Hindlimb muscle (tissue), 1 donor: ENCODE data around the gene GOLT1A. TPM values are rescaled to one million over a fixed set of nuclear protein-coding genes. Genes with fewer than 3 reads are reported as not detected.
"Not testable (repeated sequence)": the region's sequence is repeated elsewhere in the genome, so short reads cannot be mapped to it uniquely, and the experiment has no call there.

ENCODE experiments used
- DNase-seq: peaks from one replicate; pipeline ENCODE4 v3.0.0-alpha.2; 2013
- polyA plus RNA-seq: library from polyadenylated mRNA; unstranded; fragments of 120-200 nt; gene quantifications from one replicate; pipeline ENCODE4 v1.2.1, GENCODE V29; 2013; ENCODE audit not compliant: insufficient read length

Gene GOLT1A
- polyA plus RNA-seq, 1 donor, result not detected

- DNase-seq, result no peak
These were observed 35.2 kb upstream of the GOLT1A start for GRCh38 chr1:204248954-204249353.

DNA sequence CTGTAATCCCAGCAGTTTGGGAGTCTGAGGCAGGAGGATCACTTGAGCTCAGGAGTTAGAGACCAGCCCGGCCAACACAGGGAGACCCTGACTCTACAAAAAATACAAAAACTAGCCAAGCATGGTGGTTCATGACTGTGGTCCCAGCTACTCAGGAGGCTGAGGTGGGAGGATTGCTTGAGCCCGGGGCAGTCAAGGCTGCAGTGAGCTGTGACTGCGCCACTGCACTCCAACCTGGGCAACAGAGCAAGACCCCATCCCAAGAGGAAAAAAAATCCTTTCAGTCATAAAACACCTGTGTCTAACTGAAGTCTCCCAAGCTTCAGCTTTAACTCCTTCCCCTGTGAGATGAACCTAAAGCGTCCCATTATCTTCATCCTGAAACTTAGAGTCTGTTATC is 33.1 kb upstream of the GOLT1A start:
- no peak for DNase-seq

DNA sequence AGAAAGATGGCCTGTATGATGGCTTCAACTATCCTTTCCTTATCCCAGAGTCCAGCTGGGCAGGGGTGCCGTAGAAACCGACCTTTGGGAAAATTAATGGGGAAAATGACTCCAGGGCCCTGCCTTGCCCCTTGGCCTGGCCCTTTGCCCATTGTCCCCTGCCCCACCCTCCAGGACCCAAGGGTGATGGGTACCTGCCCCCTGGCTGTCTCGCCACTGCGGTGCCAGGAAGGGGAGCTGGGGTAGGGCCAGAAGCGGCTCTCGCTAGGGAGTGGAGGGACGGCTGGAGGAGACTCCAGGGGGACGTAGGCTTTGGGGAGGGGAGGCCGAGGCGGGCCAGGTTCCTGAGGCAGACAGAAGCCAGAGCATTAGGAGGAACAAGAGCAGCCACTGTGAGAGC is 29.1 kb upstream of the GOLT1A start:
- DNase-seq, result no peak

DNA sequence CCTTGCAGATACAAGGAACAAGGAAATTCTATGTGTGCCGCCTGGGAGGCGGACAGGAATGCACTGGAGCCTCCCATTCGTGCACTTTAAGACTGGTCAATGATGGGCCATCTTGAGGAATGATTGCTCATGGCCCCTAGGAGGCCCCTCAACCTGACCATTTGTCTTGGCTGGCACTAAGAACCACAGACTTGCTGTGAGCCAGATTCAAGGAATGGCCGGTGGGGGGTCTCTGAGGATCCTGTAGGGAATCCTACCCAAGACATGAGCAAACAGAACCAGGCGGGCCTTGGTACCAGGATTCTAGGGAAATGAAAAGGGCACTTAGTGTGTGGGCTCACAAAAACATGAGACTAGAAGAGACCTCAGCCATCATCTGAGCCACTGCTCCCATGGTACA is 28.1 kb upstream of the GOLT1A start:
- no peak for DNase-seq

GRCh38 chr1:204241050-204241449 is 27.3 kb upstream of the GOLT1A start:
- no peak for DNase-seq

- DNase-seq, result no peak
These were observed 26.4 kb upstream of the GOLT1A start for GRCh38 chr1:204240233-204240632.

DNA sequence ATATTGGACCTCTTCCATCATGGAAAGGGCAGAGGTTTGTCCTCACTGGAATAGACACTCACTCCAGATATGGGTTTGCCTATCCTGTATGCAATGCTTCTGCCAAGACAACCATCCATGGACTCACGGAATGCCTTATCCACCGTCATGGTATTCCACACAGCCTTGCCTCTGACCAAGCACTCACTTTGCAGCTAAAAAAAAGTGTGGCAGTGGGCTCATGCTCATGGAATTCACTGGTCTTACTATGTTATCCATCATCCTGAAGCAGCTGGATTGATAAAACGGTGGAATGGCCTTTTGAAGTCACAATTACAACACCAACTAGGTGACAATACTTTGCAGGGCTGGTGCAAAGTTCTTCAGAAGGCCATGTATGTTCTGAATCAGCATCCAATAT is 25.6 kb upstream of the GOLT1A start:
- DNase-seq, result not testable (repeated sequence)

GRCh38 chr1:204238520-204238919 is 24.7 kb upstream of the GOLT1A start:
- DNase-seq, result not testable (repeated sequence)

- not testable (repeated sequence) for DNase-seq
These were observed 23.7 kb upstream of the GOLT1A start for GRCh38 chr1:204237515-204237914.

DNA sequence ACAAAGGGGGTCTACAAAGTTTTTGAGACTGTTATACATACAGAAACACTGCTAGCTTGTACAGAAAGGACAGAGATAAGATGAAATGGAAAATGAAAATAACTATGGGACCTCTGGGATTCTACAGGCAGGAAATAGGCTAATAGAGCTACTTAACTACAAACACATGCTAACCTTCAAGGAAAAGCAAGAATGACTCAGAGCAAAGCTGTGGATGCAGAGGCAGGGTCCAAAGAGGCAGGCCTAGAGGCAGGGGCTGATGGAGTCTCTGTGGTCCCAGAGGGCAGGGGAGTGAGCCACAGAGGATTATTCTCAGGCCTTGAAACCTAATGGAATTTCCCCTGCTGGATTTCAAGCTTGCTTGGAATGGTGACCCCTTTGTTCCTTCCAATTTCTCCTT is 18.7 kb upstream of the GOLT1A start:
- peak; percentile 45 for DNase-seq

DNA sequence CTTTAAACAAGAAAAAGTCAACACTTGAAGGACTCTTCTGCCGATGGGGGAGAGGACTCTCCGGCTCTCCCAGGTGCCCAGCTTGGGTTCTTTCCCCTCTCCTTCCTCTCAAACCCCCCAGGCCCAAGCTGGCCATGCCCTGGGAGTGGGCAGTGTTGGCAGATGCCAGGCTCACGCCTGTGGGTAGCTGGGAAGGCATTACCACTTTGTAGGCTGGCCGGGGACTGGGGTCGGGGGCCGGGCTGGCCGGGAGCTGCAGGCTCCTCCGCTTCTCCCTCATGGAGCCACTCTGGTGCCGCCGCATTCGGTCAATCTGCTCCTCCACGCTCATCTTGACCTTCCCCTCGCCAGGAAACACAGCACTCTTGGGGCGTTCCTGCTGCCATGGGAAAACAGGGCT is 16.4 kb upstream of the GOLT1A start:
- no peak for DNase-seq

GRCh38 chr1:204228896-204229295 is 15.1 kb upstream of the GOLT1A start:
- no peak for DNase-seq

- no peak for DNase-seq
These were observed 14.4 kb upstream of the GOLT1A start for GRCh38 chr1:204227996-204228785.

- DNase-seq, result no peak
These were observed 13.6 kb upstream of the GOLT1A start for GRCh38 chr1:204227351-204227750.

DNA sequence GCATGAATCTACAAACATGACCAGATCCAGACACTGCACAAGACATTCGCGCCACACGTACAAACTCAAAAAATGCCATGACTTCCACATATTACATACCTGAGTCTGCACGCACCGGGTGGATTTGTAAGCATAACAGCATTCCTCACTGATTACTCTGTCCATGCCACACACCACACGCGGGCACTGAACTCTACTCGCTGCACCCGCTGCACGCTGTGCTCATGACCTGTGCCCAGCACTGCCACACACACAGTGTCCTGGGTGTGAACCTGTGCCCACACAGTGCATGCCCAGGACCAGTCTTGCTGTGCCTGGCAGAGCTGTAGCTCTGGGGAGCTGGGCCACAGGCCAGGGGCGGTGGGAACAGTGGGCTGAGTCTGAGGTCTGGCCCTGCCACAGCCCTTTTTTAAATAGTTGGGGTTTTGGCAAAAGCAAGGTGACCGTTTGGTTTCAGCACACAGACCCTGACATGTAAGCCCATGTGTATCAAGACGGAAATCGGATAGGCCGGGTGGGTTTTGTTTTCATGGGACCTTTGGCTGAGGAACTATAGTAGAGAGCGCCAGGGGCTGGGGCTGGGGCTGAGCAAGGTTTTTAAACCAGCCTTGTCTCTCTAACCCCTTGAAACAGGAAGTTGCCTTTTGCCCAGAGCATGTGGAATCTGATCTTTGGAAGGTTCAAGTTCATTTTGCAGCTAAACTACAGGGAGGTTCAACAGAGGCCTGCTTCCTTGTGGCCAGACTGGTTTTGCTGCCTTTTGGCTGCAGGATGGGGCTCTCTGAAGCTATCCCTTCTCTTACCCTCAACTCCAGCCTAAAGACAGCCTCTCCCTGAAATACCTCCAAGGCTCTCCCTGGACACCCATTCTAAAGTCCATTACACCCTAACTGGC is 12.3 kb upstream of the GOLT1A start:
- no peak for DNase-seq

- no peak for DNase-seq
These were observed 10.9 kb upstream of the GOLT1A start for GRCh38 chr1:204224655-204225054.

DNA sequence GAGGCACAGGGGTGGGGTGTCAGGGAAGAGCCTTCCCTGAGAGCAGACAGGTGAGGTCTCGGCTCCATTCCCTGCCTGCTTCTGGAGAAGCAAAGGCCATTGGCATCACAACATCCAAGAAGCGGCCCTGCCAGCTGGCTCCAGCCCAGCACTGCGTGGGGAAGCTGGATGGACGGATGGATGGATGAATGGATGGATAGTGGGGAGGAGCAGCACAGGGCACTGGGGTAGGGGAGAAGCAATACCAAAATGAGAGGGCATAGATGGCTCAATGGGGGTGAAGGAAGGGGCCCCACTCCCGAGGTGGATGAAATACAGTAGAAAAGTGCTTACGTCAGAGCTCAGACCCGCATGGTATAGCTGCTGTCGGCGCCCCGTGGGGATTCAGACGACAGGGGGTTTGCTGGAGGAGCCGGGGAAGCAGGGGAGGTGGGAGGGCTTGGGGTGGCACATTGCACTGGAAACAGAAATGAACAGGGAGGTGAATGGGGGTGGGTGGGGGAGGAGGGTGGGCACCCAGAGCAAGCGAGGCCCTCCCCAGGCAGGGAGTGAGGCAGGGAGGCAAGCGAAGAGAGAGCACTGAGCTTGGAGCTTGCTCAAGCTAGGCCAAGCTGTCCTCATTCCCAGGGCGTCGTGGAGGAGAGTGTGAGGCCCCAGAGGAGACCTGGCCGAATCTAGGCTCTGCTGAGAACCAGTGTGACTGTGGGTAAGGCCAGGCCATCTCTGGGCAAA is 9.5 kb upstream of the GOLT1A start:
- DNase-seq, result no peak

- peak; percentile 63 for DNase-seq
These were observed 8.9 kb upstream of the GOLT1A start for GRCh38 chr1:204222764-204223055.

DNA sequence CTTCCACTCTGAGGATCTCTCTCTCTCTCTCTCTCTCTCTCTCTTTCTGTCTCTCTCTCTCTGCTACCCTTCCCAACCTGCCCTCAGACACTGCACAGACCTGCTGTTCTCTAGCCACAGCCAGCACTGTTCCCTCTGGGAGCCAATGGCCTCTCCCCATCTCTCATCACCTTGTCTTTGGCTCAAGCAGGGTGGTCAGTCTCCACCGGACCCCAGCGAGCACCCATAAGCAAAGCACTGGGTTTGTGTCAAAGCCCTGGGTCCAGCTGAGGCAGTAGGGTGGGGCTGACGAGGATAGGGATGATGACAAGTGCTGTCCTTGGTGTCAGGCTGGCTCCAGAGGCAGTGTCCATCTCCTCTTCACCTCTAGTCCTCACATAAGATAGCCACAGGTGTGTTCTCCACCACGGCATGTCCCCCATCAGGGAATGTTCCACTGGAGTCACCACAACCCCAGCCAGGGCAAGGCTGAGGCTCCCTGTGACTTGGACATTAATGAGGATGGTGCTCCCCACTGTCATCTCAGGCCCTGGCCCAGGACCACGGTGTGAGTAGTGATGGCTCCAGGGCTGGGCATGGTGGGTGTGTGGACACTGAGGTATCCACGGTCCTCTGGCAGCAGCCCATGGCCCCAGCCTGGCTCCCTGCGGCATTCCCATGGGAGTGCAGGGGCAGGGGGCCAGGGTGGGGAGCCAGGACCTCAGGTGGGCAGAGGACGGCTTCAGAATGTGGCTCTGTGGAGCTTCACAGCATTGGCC is 8.4 kb upstream of the GOLT1A start:
- DNase-seq, result no peak

DNA sequence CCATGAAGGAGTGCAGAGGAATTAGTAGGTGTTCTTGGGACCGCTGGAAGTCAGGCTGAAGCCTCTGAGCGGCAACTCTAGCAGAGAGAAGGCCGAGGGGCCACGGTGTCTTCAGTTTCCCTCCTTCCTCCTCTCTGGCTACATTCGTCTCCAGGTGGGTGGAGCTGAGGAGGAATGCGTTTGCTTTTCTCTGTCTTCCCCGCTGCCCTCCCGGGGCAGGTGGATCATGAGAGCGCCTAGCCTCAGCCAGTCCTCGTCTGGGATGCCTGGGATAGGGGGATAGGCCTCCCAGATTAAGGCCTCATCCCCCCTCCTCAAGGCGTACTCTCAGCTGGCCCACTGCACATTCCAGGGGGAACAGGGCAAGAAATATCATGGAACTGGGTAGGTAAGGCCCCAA is 7.5 kb upstream of the GOLT1A start:
- DNase-seq, result no peak

- DNase-seq, result no peak
These were observed 6.3 kb upstream of the GOLT1A start for GRCh38 chr1:204219971-204220616.

DNA sequence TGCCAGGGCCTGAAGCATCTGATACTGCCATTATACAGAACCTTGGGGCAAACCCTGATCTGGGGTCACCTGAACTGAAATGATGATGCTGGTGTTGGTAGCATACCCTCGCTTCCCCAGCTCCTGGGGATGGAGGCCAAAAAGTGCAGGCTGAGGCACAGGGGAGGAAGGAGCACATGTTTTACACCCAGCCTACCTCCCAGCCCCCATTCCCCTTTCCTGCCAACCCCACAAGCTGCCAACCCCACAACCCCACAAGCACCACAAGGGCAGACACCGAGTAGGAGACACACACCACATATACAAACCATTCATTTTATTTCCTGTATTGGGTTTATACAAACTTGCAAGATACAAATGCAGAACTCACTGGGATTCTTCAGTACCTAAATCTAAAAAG is 4.8 kb upstream of the GOLT1A start:
- DNase-seq, result no peak
